Psoas muscle (tissue), 8 donors: ENCODE measurements around the gene ABTB1. TPM values are rescaled to one million over a fixed set of nuclear protein-coding genes. Genes with fewer than 3 reads are reported as not detected.

Source experiments
- ATAC-seq, 4 donors: fragments of 200-7000 bp; cut with Tn5 transposase; one replicate each; pipeline ENCODE4 v1.9.1; 2020; ENCODE audit warnings: moderate library complexity in 3 of 4, mild to moderate bottlenecking in 2 of 4
- DNase-seq, 2 donors: peaks; one replicate each; pipeline ENCODE4 v3.0.0-alpha.2; 2020
- H3K27ac ChIP-seq: fragments of 200-600 bp; one replicate; pipeline ENCODE4 v1.8.0; 2022
- H3K27me3 ChIP-seq, 3 donors: fragments of 200-600 bp in 1 of 3; one replicate each; pipeline versions ENCODE4 v1.6.1 to v1.8.0; 2013 to 2022; ENCODE audit warnings: low read length in 2 of 3, mild to moderate bottlenecking in 2 of 3, moderate library complexity in 1 of 3; ENCODE audit not compliant: insufficient read depth in 3 of 3
- H3K36me3 ChIP-seq, 2 donors: fragments of 200-600 bp in 1 of 2; one replicate each; pipeline versions ENCODE4 v1.6.1 to v1.8.0; 2013 to 2022; ENCODE audit warnings: low read depth in 1 of 2, mild to moderate bottlenecking in 1 of 2, moderate library complexity in 1 of 2; ENCODE audit not compliant: insufficient read depth in 1 of 2
- H3K4me1 ChIP-seq: fragments of 200-600 bp; one replicate; pipeline ENCODE4 v1.8.0; 2022
- H3K4me3 ChIP-seq: fragments of 200-600 bp; one replicate; pipeline ENCODE4 v1.8.0; 2022; ENCODE audit warnings: mild to moderate bottlenecking
- H3K9me3 ChIP-seq: fragments of 200-600 bp; one replicate; pipeline ENCODE4 v1.8.0; 2022
- WGBS, 3 donors: extraction: QIAGEN DNeasy Blood & Tissue Kit; methylation state at CpG; one replicate each; pipeline versions ENCODE4 v1.1.6 to v1.1.7; 2013; 5-methylcytosine and 5-hydroxymethylcytosine counted together
- intact Hi-C, 2 donors: fragments of 100-400 bp; cut with DNase I; formaldehyde crosslinking; loops; one replicate each; pipeline versions ENCODE4 v1.11.0 to v1.14.2; 2022
- polyA plus RNA-seq, 3 donors: library from polyadenylated mRNA; stranded (reverse); fragments of 200-250 nt; gene quantifications; one replicate each; pipeline ENCODE4 v1.2.3, GENCODE V29; 2013
- total RNA-seq, 4 donors: library from RNA; stranded (reverse); fragmentation: NEBNext Ultra II Directional in 2 of 4; extraction: Animal tissue kit (Norgen Biotek cat#: 25700) in 2 of 4; gene quantifications; one replicate each; pipeline versions ENCODE4 v1.2.1 to v1.2.4, GENCODE V29; 2021 to 2023
- TF ChIP-seq, protein P1 (sequence below): fragments of 200-600 bp; IDR thresholded peaks from one replicate; pipeline ENCODE4 v1.8.0; 2022; ENCODE audit warnings: antibody characterized with exemption
- donor health status: healthy with polysubstance abuse.
- donor health status: DM: no; HTN: no; CAD: no; lungs with moderate emphysema.
- donor health status: Bipolar disorder and iron deficiency.
- donor health status: healthy.
- donor health status: DM: yes; HTN: yes; CAD: no.
- donor health status: DM: no; HTN: no; CAD: no.
- donor health status: DM: no; HTN: no; CAD: no.
- donor health status: DM: yes; HTN: yes; CAD: no.

ABTB1 gene
- total and polyA plus RNA-seq, 7 donors, result 22.8 to 34.5 (median 30.1) TPM

DNA sequence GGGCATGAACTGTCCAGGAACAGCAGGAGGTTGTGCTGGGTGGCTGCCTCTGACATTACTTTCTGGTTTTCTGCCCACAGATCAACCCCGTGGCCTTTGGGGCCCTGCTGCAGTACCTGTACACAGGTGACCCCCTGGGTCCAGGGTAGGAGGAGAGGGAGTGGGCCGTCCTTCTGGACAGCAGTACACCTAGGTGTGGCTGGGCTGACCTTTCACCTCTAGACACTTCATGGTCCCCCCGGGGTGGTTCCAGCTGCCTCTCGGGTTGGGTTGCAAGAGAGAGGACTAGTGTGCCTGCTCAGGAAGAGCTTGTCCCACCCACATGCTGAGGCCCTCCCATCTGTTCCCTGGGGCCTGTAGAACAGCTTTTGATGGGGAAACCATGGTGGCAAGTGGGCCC, 3.7 kb downstream of the ABTB1 start:
- peaks cover 21% of the 10 kb centered on the region for H3K4me1 ChIP-seq
- ATAC-seq, result no peak
- TF ChIP-seq, protein P1, sequence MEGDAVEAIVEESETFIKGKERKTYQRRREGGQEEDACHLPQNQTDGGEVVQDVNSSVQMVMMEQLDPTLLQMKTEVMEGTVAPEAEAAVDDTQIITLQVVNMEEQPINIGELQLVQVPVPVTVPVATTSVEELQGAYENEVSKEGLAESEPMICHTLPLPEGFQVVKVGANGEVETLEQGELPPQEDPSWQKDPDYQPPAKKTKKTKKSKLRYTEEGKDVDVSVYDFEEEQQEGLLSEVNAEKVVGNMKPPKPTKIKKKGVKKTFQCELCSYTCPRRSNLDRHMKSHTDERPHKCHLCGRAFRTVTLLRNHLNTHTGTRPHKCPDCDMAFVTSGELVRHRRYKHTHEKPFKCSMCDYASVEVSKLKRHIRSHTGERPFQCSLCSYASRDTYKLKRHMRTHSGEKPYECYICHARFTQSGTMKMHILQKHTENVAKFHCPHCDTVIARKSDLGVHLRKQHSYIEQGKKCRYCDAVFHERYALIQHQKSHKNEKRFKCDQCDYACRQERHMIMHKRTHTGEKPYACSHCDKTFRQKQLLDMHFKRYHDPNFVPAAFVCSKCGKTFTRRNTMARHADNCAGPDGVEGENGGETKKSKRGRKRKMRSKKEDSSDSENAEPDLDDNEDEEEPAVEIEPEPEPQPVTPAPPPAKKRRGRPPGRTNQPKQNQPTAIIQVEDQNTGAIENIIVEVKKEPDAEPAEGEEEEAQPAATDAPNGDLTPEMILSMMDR, result no peak
- intact Hi-C loops, result no loop called here
- no peaks in the 10 kb centered on the region for H3K9me3 ChIP-seq
- 69 to 73% (median 70%) methylated on average over 4 of the region's 4 CpGs for WGBS, 3 donors
- no peak overlapping the region for H3K4me3 ChIP-seq
- peaks cover 0 to 51% of the 10 kb centered on the region in 2 donors for H3K36me3 ChIP-seq
- H3K27ac ChIP-seq, result no peak overlapping the region
- DNase-seq, result peak in 1 of 2 donors; percentile 45
- no peaks in the 10 kb centered on the region for H3K27me3 ChIP-seq

GRCh38 chr3:127676921-127677351, 4.2 kb downstream of the ABTB1 start:
- Histone ChIP-seq H3K4me3 (no peak overlapping the region), H3K27ac (no peak overlapping the region), H3K4me1 (peaks cover 21% of the 10 kb centered on the region), H3K27me3 (no peaks in the 10 kb centered on the region), H3K9me3 (no peaks in the 10 kb centered on the region), H3K36me3 (peaks cover 0 to 51% of the 10 kb centered on the region in 2 donors)
- DNase-seq, result no peak
- TF ChIP-seq, protein P1, result no peak
- 92 to 96% (median 94%) methylated on average over 21 of the region's 21 CpGs for WGBS, 3 donors
- ATAC-seq, result no peak
- intact Hi-C loops, result no loop called here

DNA sequence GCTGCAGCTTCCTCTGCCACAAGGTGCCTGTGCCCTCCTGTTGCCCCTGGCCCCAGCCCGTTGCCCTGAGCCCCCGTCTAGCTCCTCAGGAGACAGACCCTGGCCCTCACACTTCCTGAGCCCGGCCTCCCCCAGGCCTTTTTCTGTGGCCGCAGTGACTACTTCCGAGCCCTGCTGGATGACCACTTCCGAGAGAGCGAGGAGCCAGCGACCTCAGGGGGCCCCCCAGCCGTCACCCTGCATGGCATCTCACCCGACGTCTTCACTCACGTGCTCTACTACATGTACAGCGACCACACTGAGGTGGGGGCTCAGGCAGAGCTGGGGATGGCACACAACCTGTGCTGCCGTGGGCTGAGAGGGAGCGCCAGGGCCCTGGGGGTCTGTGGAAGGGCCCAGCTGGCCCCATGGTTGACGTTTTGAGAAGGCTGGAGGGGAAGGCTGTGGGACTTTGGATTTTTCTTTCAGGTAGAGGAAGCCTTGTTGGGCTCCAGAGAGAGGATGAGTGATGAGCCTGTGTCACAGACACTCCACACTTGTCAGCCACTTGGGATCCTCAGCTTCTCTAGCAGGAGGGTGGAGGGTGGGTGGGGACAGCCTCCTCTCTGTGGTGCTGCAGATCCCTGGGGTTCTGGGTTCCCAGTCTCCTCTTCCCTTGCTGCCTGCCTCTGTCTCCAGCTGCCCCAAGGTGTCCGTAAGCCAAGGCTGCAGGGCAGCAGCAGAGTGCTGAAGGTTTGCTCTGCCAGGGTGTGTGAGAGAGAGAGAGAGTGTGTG, 5.0 kb downstream of the ABTB1 start:
- ATAC-seq, result no peak
- 87 to 91% (median 90%) methylated on average over 17 of the region's 17 CpGs for WGBS, 3 donors
- peaks cover 19% of the 10 kb centered on the region for H3K4me1 ChIP-seq
- H3K4me3 ChIP-seq, result no peak overlapping the region
- peaks cover 0 to 51% of the 10 kb centered on the region in 2 donors for H3K36me3 ChIP-seq
- intact Hi-C loops, result no loop called here
- no peaks in the 10 kb centered on the region for H3K27me3 ChIP-seq
- H3K9me3 ChIP-seq, result no peaks in the 10 kb centered on the region
- TF ChIP-seq, protein P1, result no peak
- peak in 1 of 2 donors; percentile 45 for DNase-seq
- peak overlapping the region; percentile 67 for H3K27ac ChIP-seq

- TF ChIP-seq, protein P1, result no peak
- Histone ChIP-seq H3K27ac (peak overlapping the region; percentile 67), H3K27me3 (no peaks in the 10 kb centered on the region), H3K36me3 (peaks cover 0 to 51% of the 10 kb centered on the region in 2 donors), H3K4me1 (peaks cover 19% of the 10 kb centered on the region), H3K4me3 (no peak overlapping the region), H3K9me3 (no peaks in the 10 kb centered on the region)
- DNase-seq (no peak), ATAC-seq (peak in 1 of 4 donors; percentile 2)
- intact Hi-C loops, result no loop called here
- 94 to 95% (median 94%) methylated on average over 8 of the region's 8 CpGs for WGBS, 3 donors
Measured at GRCh38 chr3:127678315-127678599, 5.5 kb downstream of the ABTB1 start.
